Activated CD4-positive, alpha-beta T cell treated with anti-CD3 and anti-CD28 coated beads, Interleukin-2, amount 50 U/mL, for 16 hours (primary cell): ENCODE measurements around the gene RTP1.

Experiments used
- DNase-seq: peaks from one replicate; pipeline ENCODE4 v3.0.0-alpha.2; 2020

RTP1 gene

GRCh38 chr3:187243933-187244524, 46.7 kb downstream of the RTP1 start:
- DNase-seq = no peak

- DNase-seq = peak; percentile 35
Observed at GRCh38 chr3:187247398-187247797, 50.1 kb downstream of the RTP1 start.
